Sigmoid colon (tissue), 7 donors: Measurements from ENCODE around the gene COL1A1. TPM values are rescaled to one million over a fixed set of nuclear protein-coding genes. Genes with fewer than 3 reads are reported as not detected.

Source experiments
- DNase-seq: peaks from one replicate; pipeline ENCODE4 v3.0.0-alpha.2; 2019
- H3K27ac ChIP-seq, 4 donors: fragments of 200-600 bp; sonication (generic); one replicate each; pipeline ENCODE4 v1.5.1; 2016 to 2019; ENCODE audit warnings: mild to moderate bottlenecking in 1 of 4
- H3K27me3 ChIP-seq, 3 donors: fragments of 200-600 bp; sonication (generic); one replicate each; pipeline ENCODE4 v1.5.1; 2019; ENCODE audit warnings: mild to moderate bottlenecking in 1 of 3
- H3K36me3 ChIP-seq, 4 donors: fragments of 200-600 bp; sonication (generic); one replicate each; pipeline ENCODE4 v1.5.1; 2016 to 2019
- H3K4me1 ChIP-seq, 4 donors: fragments of 200-600 bp; sonication (generic); one replicate each; pipeline ENCODE4 v1.5.1; 2017 to 2019
- H3K4me3 ChIP-seq, 4 donors: fragments of 200-600 bp; sonication (generic); one replicate each; pipeline ENCODE4 v1.5.1; 2017 to 2019; ENCODE audit warnings: mild to moderate bottlenecking in 2 of 4, moderate library complexity in 1 of 4
- H3K9me3 ChIP-seq, 4 donors: fragments of 200-600 bp in 3 of 4; sonication (generic) in 3 of 4; one replicate each; pipeline versions ENCODE4 v1.5.1 to v1.6.1; 2013 to 2019
- EP300 ChIP-seq, 4 donors: sonication (generic); formaldehyde crosslinking; IDR thresholded peaks; one replicate each; pipeline ENCODE4 v1.6.1; 2017; ENCODE audit warnings: antibody characterized with exemption in 4 of 4
- POLR2A ChIP-seq, 2 donors: fragments of 450-650 bp; IDR thresholded peaks; one replicate each; pipeline ENCODE4 v1.6.1; 2016; ENCODE audit warnings: antibody characterized with exemption in 2 of 2, mild to moderate bottlenecking in 2 of 2, moderate library complexity in 2 of 2
- POLR2AphosphoS5 ChIP-seq, 4 donors: sonication (generic); formaldehyde crosslinking; IDR thresholded peaks; one replicate each; pipeline ENCODE4 v1.6.1; 2017; ENCODE audit warnings: antibody characterized with exemption in 4 of 4
- WGBS, 2 donors: extraction: QIAGEN DNeasy Blood & Tissue Kit; methylation state at CpG; one replicate each; pipeline ENCODE4 v1.1.7; 2013; 5-methylcytosine and 5-hydroxymethylcytosine counted together
- intact Hi-C: fragments of 100-400 bp; cut with DNase I; formaldehyde crosslinking; loops from one replicate; pipeline ENCODE4 v1.15.1; 2023
- polyA plus RNA-seq, 3 donors: library from polyadenylated mRNA; stranded (reverse); fragments of 200-250 nt; gene quantifications; one replicate each; pipeline ENCODE4 v1.2.3, GENCODE V29; 2013
- total RNA-seq, 4 donors: library from RNA; depleted of rRNA; stranded (reverse); fragments of >200 nt; gene quantifications; one replicate each; pipeline ENCODE4 v1.1.0, GENCODE V29; 2016
- TF ChIP-seq, protein P1 (sequence below), 4 experiments: fragments of 450-650 bp in 3 of 4; fragments of 200-600 bp in 1 of 4; IDR thresholded peaks; one replicate each; pipeline ENCODE4 v1.5.1; 2016 to 2019; ENCODE audit warnings: antibody characterized with exemption in 4 of 4, mild to moderate bottlenecking in 3 of 4, moderate library complexity in 2 of 4
- donor health status: healthy with polysubstance abuse.
- donor health status: Bipolar disorder and iron deficiency.
- donor health status: healthy.

Gene COL1A1
- total and polyA plus RNA-seq, 7 donors = 7.8 to 459 (median 49.2) TPM

DNA sequence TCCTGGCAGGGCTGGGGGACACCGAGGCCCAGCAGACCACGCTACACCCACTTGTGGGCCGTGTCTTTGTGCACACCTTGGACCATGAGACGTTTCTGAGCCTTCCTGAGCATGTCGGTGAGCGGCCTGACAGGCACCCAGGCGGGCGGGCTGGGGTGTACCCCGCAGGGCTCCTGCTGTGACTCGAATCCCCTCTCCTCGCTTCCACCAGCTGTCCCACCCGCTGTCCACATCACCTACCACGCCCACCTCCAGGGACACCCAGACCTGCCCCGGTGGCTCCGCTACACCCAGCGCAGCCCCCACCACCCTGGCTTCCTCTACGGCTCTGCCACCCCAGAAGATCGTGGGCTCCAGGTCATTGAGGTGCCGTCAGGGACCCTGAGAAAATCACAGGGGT, 34.1 kb downstream of the COL1A1 start:
- TF ChIP-seq, protein P1, sequence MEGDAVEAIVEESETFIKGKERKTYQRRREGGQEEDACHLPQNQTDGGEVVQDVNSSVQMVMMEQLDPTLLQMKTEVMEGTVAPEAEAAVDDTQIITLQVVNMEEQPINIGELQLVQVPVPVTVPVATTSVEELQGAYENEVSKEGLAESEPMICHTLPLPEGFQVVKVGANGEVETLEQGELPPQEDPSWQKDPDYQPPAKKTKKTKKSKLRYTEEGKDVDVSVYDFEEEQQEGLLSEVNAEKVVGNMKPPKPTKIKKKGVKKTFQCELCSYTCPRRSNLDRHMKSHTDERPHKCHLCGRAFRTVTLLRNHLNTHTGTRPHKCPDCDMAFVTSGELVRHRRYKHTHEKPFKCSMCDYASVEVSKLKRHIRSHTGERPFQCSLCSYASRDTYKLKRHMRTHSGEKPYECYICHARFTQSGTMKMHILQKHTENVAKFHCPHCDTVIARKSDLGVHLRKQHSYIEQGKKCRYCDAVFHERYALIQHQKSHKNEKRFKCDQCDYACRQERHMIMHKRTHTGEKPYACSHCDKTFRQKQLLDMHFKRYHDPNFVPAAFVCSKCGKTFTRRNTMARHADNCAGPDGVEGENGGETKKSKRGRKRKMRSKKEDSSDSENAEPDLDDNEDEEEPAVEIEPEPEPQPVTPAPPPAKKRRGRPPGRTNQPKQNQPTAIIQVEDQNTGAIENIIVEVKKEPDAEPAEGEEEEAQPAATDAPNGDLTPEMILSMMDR (IDR thresholded peaks at IDR 0.05) = no peak
- no peak for TF ChIP-seq POLR2AphosphoS5 (IDR thresholded peaks at IDR 0.05)
- 76 to 90% methylated on average over 19 of the region's 19 CpGs for WGBS, 2 donors
- Histone ChIP-seq H3K27ac (peak overlapping the region in 3 of 4 donors; percentile 26 to 94 (median 90)), H3K27me3 (no peaks in the 10 kb centered on the region), H3K36me3 (peaks cover 0 to 19% (median 8%) of the 10 kb centered on the region in 4 donors), H3K4me1 (peaks cover 2 to 57% (median 48%) of the 10 kb centered on the region in 4 donors), H3K4me3 (peak overlapping the region in 2 of 4 donors; percentile 22 to 57), H3K9me3 (no peaks in the 10 kb centered on the region)
- intact Hi-C loops = no loop called here
- no peak for DNase-seq

DNA sequence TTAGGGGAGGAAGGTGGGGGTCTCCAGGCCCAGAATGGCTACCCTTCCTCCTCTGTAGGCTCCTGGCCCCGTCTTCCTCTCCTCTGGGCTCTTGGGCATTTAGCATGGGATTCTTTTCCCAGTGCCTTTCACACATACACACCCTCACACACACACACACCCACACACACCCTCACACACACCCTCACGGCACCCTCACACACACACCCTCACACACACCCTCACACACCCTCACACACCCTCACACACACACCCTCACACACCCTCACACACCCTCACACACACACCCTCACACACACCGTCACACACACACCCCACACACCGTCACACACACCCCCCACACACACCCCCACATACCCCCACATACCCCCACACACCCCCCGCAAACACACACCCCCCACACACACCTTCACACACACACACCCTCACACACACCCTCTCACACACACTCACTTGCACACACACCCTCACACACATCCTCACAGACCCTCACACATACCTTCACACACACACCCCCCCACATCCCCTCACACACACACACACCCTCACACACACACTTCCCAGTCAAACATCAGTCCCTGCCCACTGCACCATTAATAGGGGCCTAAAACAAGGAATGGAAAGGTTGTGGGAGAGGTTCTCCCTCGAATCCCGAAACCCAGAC, 34.8 kb downstream of the COL1A1 start:
- Histone ChIP-seq H3K9me3 (no peaks in the 10 kb centered on the region), H3K27ac (peak overlapping the region; percentile 89 to 94 (median 90)), H3K27me3 (no peaks in the 10 kb centered on the region), H3K36me3 (peaks cover 0 to 15% (median 6%) of the 10 kb centered on the region in 4 donors), H3K4me1 (peaks cover 2 to 62% (median 50%) of the 10 kb centered on the region in 4 donors), H3K4me3 (peak overlapping the region; percentile 28 to 57 (median 50))
- TF ChIP-seq EP300 (IDR thresholded peaks at IDR 0.05) (no peak), POLR2AphosphoS5 (IDR thresholded peaks at IDR 0.05) (no peak), POLR2A (IDR thresholded peaks at IDR 0.05) (no peak)
- TF ChIP-seq, protein P1 (IDR thresholded peaks at IDR 0.05) = no peak
- 48 to 76% methylated on average over 7 of the region's 7 CpGs for WGBS, 2 donors
- intact Hi-C loops = no loop called here
- DNase-seq = no peak

DNA sequence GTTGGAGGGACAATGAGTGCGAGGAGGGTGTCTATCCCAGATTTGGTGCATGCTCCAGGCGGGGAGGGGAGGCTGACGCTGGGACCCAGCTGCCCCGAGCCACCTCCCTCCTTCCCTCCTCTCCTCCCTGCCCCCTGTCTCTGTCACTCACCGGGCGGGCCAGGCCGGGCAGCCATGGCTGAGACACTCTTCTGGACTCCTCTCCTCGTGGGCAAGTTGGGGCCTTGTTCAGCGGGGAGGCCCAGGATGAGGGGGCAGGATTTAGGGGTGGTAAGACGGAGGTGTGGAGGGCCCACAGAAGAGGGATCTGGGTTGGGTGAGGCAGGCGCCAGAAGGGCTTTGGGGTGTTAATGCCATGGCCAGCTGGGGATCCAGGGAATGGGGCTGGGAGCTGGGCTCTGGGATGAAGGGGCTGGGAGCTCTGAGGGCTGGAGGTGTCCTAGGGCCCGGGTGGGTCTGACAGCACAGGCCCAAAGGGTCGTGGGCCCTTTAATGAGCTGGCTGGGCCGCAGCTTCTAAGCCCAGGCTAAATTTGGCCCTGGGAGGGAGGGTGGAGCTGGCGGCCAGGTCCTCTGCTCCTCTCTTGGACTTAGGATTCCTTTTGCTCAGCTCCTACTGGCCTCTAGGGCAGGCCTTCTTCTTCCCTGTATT, 35.4 kb downstream of the COL1A1 start, which contains the start of gene SGCA:
Gene SGCA, plus strand, starts transcription at position 139 of the 651 bp plus-strand sequence. Its CDS starts 36 bp downstream, at position 175.
- DNase-seq = no peak
- intact Hi-C loops = no loop called here
- TF ChIP-seq POLR2AphosphoS5 (IDR thresholded peaks at IDR 0.05) (peak in 3 of 4 donors; percentile 49 to 79 (median 68)), EP300 (IDR thresholded peaks at IDR 0.05) (no peak), POLR2A (IDR thresholded peaks at IDR 0.05) (peak in 1 of 2 donors; percentile 50)
- TF ChIP-seq, protein P1 (IDR thresholded peaks at IDR 0.05) = peak in 1 of 4 experiments; percentile 24
- Histone ChIP-seq H3K4me3 (peak within 1 kb of the TSS; percentile 28 to 57 (median 50)), H3K27ac (peak within 1 kb of the TSS; percentile 89 to 94 (median 90)), H3K9me3 (no peaks in the 10 kb centered on the region), H3K27me3 (no peaks in the 10 kb centered on the region), H3K36me3 (peaks cover 0 to 9% (median 3%) of the 10 kb centered on the region in 4 donors), H3K4me1 (peaks cover 2 to 65% (median 52%) of the 10 kb centered on the region in 4 donors)
- WGBS, 2 donors = 68 to 70% methylated on average over 15 of the region's 15 CpGs

DNA sequence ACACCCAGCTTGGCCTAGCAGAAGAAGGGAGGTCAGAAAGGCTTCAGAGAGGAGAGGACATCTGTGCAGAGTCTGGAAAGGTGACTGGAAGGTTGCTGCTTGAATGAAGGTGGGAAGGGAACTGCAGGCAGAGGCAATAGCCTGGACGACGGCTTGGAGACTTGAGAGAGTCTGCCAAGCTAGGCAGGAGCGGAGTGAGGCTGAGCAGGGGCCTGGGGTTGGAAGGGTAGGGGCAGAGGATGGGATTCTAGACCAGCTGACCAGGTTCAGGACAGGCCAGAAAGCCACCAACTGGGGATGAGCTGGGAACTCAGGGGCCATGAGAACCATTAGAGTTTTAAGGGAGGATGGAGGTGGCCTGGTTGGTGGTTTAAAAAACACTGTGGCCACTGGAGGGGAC, 36.0 kb downstream of the COL1A1 start:
- Histone ChIP-seq H3K27ac (peak overlapping the region; percentile 89 to 94 (median 90)), H3K36me3 (peaks cover 0 to 6% (median 2%) of the 10 kb centered on the region in 4 donors), H3K4me3 (peak overlapping the region in 3 of 4 donors; percentile 48 to 57 (median 51)), H3K9me3 (no peaks in the 10 kb centered on the region), H3K4me1 (peaks cover 2 to 71% (median 57%) of the 10 kb centered on the region in 4 donors), H3K27me3 (no peaks in the 10 kb centered on the region)
- intact Hi-C loops = no loop called here
- 88 to 91% methylated on average over 3 of the region's 3 CpGs for WGBS, 2 donors
- no peak for TF ChIP-seq EP300 (IDR thresholded peaks at IDR 0.05)
- TF ChIP-seq POLR2AphosphoS5 (IDR thresholded peaks at IDR 0.05) = no peak
- TF ChIP-seq, protein P1 (IDR thresholded peaks at IDR 0.05) = no peak
- no peak for TF ChIP-seq POLR2A (IDR thresholded peaks at IDR 0.05)
- DNase-seq = no peak
